ENCODE data around the gene NCR3LG1.
A peak's percentile ranks its signal among the peaks of the same experiment; 100 is the strongest.

NCR3LG1 gene

GRCh38 chr11:17387254-17387653, 35.7 kb downstream of the NCR3LG1 start:
- DNase-seq (ENCODE audit: low spot score) = no peak
- no peak for TF ChIP-seq CTCF (IDR thresholded peaks at IDR 0.05; ENCODE audit: extremely low read depth, missing control alignments)

GRCh38 chr11:17387811-17388210, 36.2 kb downstream of the NCR3LG1 start:
- no peak for TF ChIP-seq CTCF (IDR thresholded peaks at IDR 0.05; ENCODE audit: extremely low read depth, missing control alignments)
- DNase-seq (ENCODE audit: low spot score) = no peak

- no peak for TF ChIP-seq CTCF (IDR thresholded peaks at IDR 0.05; ENCODE audit: extremely low read depth, missing control alignments)
- no peak for DNase-seq (ENCODE audit: low spot score)
Observed at GRCh38 chr11:17388609-17389210, 37.1 kb downstream of the NCR3LG1 start, which contains the start of gene KCNJ11. Gene KCNJ11, minus strand, starts transcription at chr11:17388659. Its CDS starts 568 bp downstream, at chr11:17388091.

GRCh38 chr11:17389211-17389956, 37.8 kb downstream of the NCR3LG1 start:
- TF ChIP-seq CTCF (IDR thresholded peaks at IDR 0.05; ENCODE audit: extremely low read depth, missing control alignments) = peak; percentile 43
- peak; percentile 90 for DNase-seq (ENCODE audit: low spot score)

GRCh38 chr11:17389957-17390649, 38.5 kb downstream of the NCR3LG1 start:
- no peak for TF ChIP-seq CTCF (IDR thresholded peaks at IDR 0.05; ENCODE audit: extremely low read depth, missing control alignments)
- DNase-seq (ENCODE audit: low spot score) = no peak

GRCh38 chr11:17391493-17392355, 40.1 kb downstream of the NCR3LG1 start:
- no peak for DNase-seq (ENCODE audit: low spot score)

More at GRCh38 chr11:17391493-17392355, 40.1 kb downstream of the NCR3LG1 start:
- TF ChIP-seq CTCF (IDR thresholded peaks at IDR 0.05; ENCODE audit: extremely low read depth, missing control alignments) = no peak
